ENCODE measurements around the gene SLC26A8.

The SLC26A8 gene

GRCh38 chr6:35969646-35970045 lies 54.8 kb downstream of the SLC26A8 start:
- TF ChIP-seq, protein P1, sequence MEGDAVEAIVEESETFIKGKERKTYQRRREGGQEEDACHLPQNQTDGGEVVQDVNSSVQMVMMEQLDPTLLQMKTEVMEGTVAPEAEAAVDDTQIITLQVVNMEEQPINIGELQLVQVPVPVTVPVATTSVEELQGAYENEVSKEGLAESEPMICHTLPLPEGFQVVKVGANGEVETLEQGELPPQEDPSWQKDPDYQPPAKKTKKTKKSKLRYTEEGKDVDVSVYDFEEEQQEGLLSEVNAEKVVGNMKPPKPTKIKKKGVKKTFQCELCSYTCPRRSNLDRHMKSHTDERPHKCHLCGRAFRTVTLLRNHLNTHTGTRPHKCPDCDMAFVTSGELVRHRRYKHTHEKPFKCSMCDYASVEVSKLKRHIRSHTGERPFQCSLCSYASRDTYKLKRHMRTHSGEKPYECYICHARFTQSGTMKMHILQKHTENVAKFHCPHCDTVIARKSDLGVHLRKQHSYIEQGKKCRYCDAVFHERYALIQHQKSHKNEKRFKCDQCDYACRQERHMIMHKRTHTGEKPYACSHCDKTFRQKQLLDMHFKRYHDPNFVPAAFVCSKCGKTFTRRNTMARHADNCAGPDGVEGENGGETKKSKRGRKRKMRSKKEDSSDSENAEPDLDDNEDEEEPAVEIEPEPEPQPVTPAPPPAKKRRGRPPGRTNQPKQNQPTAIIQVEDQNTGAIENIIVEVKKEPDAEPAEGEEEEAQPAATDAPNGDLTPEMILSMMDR (IDR thresholded peaks at IDR 0.05; ENCODE audit: insufficient read depth, low read length, missing control alignments), result no peak
- CTCF ChIA-PET, result interaction anchor here (1.4 kb wide), 1 partner anchor 9 kb away, joined by 3 read pairs; no protein-coding TSS in a partner anchor
- DNase-seq (ENCODE audit: low read depth, low spot score), result no peak
- H3K4me3 ChIP-seq (ENCODE audit: low read depth, low read length), result no peak overlapping the region
- POLR2A ChIA-PET, result no interaction called here

DNA sequence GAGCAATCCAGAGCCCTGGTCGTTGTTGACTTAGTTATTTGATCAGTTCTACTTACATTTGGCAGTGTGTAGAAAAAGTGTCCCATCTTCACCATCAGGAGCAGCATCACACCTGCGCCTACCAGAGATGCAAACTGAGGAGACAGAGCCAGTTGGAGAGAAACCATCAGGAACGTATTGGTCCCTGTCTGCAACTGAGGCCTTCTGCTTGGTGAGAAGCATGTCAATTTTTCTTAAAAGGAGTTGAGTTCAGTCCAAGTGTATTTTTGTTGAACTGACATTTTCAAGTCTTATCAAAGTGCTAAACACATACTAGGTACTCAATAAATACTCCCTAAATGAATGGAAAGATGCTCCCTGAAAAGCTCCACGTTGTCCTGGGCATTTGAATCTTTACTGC lies 55.6 kb downstream of the SLC26A8 start:
- ChIA-PET CTCF (interaction anchor here (1.4 kb wide), 1 partner anchor 8 kb away, joined by 3 read pairs; no protein-coding TSS in a partner anchor), POLR2A (no interaction called here)

GRCh38 chr6:35967076-35967774 lies 57.2 kb downstream of the SLC26A8 start:
- TF ChIP-seq, protein P1 (IDR thresholded peaks at IDR 0.05; ENCODE audit: insufficient read depth, low read length, missing control alignments), result no peak
- no peak overlapping the region for H3K4me3 ChIP-seq (ENCODE audit: low read depth, low read length)
- POLR2A ChIA-PET, result no interaction called here
- CTCF ChIA-PET, result interaction anchor here (1.0 to 1.3 kb wide), 2 partner anchors 60 to 128 kb away, joined by 3 to 4 read pairs; partner anchors contain the start of gene MAPK14
- no peak for DNase-seq (ENCODE audit: low read depth, low spot score)

More for the DNA sequence above, 55.6 kb downstream of the SLC26A8 start:
- H3K4me3 ChIP-seq (ENCODE audit: low read depth, low read length), result no peak overlapping the region
- TF ChIP-seq, protein P1 (IDR thresholded peaks at IDR 0.05; ENCODE audit: insufficient read depth, low read length, missing control alignments), result no peak
- no peak for DNase-seq (ENCODE audit: low read depth, low spot score)

GRCh38 chr6:35962779-35963560 lies 61.5 kb downstream of the SLC26A8 start:
- POLR2A ChIA-PET, result no interaction called here
- TF ChIP-seq, protein P1 (IDR thresholded peaks at IDR 0.05; ENCODE audit: insufficient read depth, low read length, missing control alignments), result no peak
- CTCF ChIA-PET, result no interaction called here
- no peak for DNase-seq (ENCODE audit: low read depth, low spot score)
- no peak overlapping the region for H3K4me3 ChIP-seq (ENCODE audit: low read depth, low read length)

GRCh38 chr6:35960187-35960586 lies 64.3 kb downstream of the SLC26A8 start:
- no peak overlapping the region for H3K4me3 ChIP-seq (ENCODE audit: low read depth, low read length)
- no peak for DNase-seq (ENCODE audit: low read depth, low spot score)
- TF ChIP-seq, protein P1 (IDR thresholded peaks at IDR 0.05; ENCODE audit: insufficient read depth, low read length, missing control alignments), result no peak
- POLR2A ChIA-PET, result no interaction called here
- CTCF ChIA-PET, result no interaction called here

GRCh38 chr6:35955970-35956369 lies 68.5 kb downstream of the SLC26A8 start:
- ChIA-PET CTCF (interaction anchor here (2.0 kb wide), 1 partner anchor 139 kb away, joined by 5 read pairs; no protein-coding TSS in a partner anchor), POLR2A (interaction anchor here (1.0 kb wide), 1 partner anchor 14 kb away, joined by 3 read pairs; no protein-coding TSS in a partner anchor)
- H3K4me3 ChIP-seq (ENCODE audit: low read depth, low read length), result no peak overlapping the region
- no peak for DNase-seq (ENCODE audit: low read depth, low spot score)
- TF ChIP-seq, protein P1 (IDR thresholded peaks at IDR 0.05; ENCODE audit: insufficient read depth, low read length, missing control alignments), result no peak

All from AG04449 (cell line).